ENCODE data around the gene PTGES2.

PTGES2 gene

GRCh38 chr9:128120061-128120740, 7.3 kb downstream of the PTGES2 start:
- H3K79me2 ChIP-seq (ENCODE audit: low read length) = peaks cover 11% of the 10 kb centered on the region
- H3K36me3 ChIP-seq (replicated peaks; ENCODE audit: low read depth, low read length) = peaks cover 32% of the 10 kb centered on the region
- peaks cover 36% of the 10 kb centered on the region for H3K4me1 ChIP-seq (ENCODE audit: low read length)
- H3K4me2 ChIP-seq (ENCODE audit: low read length) = no peak overlapping the region
- H3K4me3 ChIP-seq (ENCODE audit: low read length) = no peak overlapping the region
- H3K27me3 ChIP-seq (ENCODE audit: low read depth, low read length) = no peaks in the 10 kb centered on the region
- no peak overlapping the region for H2AFZ ChIP-seq (ENCODE audit: low read depth, low read length)
- TF ChIP-seq EZH2phosphoT487 (IDR thresholded peaks at IDR 0.05; ENCODE audit: low read depth) = no peak
- TF ChIP-seq CTCF (IDR thresholded peaks at IDR 0.05; ENCODE audit: low read depth, low read length) = no peak
- no peak overlapping the region for H3K9ac ChIP-seq (ENCODE audit: low read length)
- no peak overlapping the region for H3K27ac ChIP-seq (ENCODE audit: low read length)
- peaks cover 6% of the 10 kb centered on the region; the same call in 1 of the 2 replicates for H4K20me1 ChIP-seq (ENCODE audit: insufficient read depth, low read length)
- no peaks in the 10 kb centered on the region for H3K9me3 ChIP-seq (ENCODE audit: insufficient read depth, low read length)

- H2AFZ ChIP-seq (ENCODE audit: low read depth, low read length) = no peak overlapping the region
- no peak overlapping the region for H3K9ac ChIP-seq (ENCODE audit: low read length)
- peaks cover 39% of the 10 kb centered on the region for H3K4me1 ChIP-seq (ENCODE audit: low read length)
- H4K20me1 ChIP-seq (ENCODE audit: insufficient read depth, low read length) = no peaks in the 10 kb centered on the region
- H3K4me2 ChIP-seq (ENCODE audit: low read length) = no peak overlapping the region
- no peaks in the 10 kb centered on the region for H3K79me2 ChIP-seq (ENCODE audit: low read length)
- H3K27me3 ChIP-seq (ENCODE audit: low read depth, low read length) = no peaks in the 10 kb centered on the region
- H3K9me3 ChIP-seq (ENCODE audit: insufficient read depth, low read length) = no peaks in the 10 kb centered on the region
- no peak overlapping the region for H3K27ac ChIP-seq (ENCODE audit: low read length)
- H3K36me3 ChIP-seq (replicated peaks; ENCODE audit: low read depth, low read length) = peaks cover 34% of the 10 kb centered on the region
- H3K4me3 ChIP-seq (ENCODE audit: low read length) = no peak overlapping the region
- TF ChIP-seq CTCF (IDR thresholded peaks at IDR 0.05; ENCODE audit: low read depth, low read length) (no peak), EZH2phosphoT487 (IDR thresholded peaks at IDR 0.05; ENCODE audit: low read depth) (no peak)
Measured at GRCh38 chr9:128118971-128119665, 8.4 kb downstream of the PTGES2 start.

- Histone ChIP-seq H3K4me1 (ENCODE audit: low read length) (peaks cover 43% of the 10 kb centered on the region), H3K79me2 (ENCODE audit: low read length) (no peaks in the 10 kb centered on the region), H2AFZ (ENCODE audit: low read depth, low read length) (no peak overlapping the region), H3K27me3 (ENCODE audit: low read depth, low read length) (no peaks in the 10 kb centered on the region), H3K4me3 (ENCODE audit: low read length) (no peak overlapping the region), H4K20me1 (ENCODE audit: insufficient read depth, low read length) (no peaks in the 10 kb centered on the region), H3K9ac (ENCODE audit: low read length) (no peak overlapping the region), H3K36me3 (replicated peaks; ENCODE audit: low read depth, low read length) (peaks cover 36% of the 10 kb centered on the region), H3K4me2 (ENCODE audit: low read length) (no peak overlapping the region), H3K27ac (ENCODE audit: low read length) (no peak overlapping the region), H3K9me3 (ENCODE audit: insufficient read depth, low read length) (no peaks in the 10 kb centered on the region)
- TF ChIP-seq CTCF (IDR thresholded peaks at IDR 0.05; ENCODE audit: low read depth, low read length) (no peak), EZH2phosphoT487 (IDR thresholded peaks at IDR 0.05; ENCODE audit: low read depth) (no peak)
Measured at GRCh38 chr9:128118472-128118857, 9.1 kb downstream of the PTGES2 start.

- H3K27ac ChIP-seq (ENCODE audit: low read length) = peak overlapping the region; percentile 39
- H3K9ac ChIP-seq (ENCODE audit: low read length) = peak overlapping the region; percentile 16; the same call in 1 of the 2 replicates
- no peaks in the 10 kb centered on the region for H4K20me1 ChIP-seq (ENCODE audit: insufficient read depth, low read length)
Measured at GRCh38 chr9:128117613-128118471, 9.7 kb downstream of the PTGES2 start.

More at GRCh38 chr9:128117613-128118471, 9.7 kb downstream of the PTGES2 start:
- peak; percentile 100 for TF ChIP-seq CTCF (IDR thresholded peaks at IDR 0.05; ENCODE audit: low read depth, low read length)
- TF ChIP-seq EZH2phosphoT487 (IDR thresholded peaks at IDR 0.05; ENCODE audit: low read depth) = no peak
- Histone ChIP-seq H3K4me3 (ENCODE audit: low read length) (no peak overlapping the region), H3K4me2 (ENCODE audit: low read length) (peak overlapping the region; percentile 29; the same call in 1 of the 2 replicates), H3K4me1 (ENCODE audit: low read length) (peaks cover 43% of the 10 kb centered on the region), H3K27me3 (ENCODE audit: low read depth, low read length) (no peaks in the 10 kb centered on the region), H3K9me3 (ENCODE audit: insufficient read depth, low read length) (no peaks in the 10 kb centered on the region), H3K79me2 (ENCODE audit: low read length) (no peaks in the 10 kb centered on the region), H3K36me3 (replicated peaks; ENCODE audit: low read depth, low read length) (peaks cover 40% of the 10 kb centered on the region), H2AFZ (ENCODE audit: low read depth, low read length) (no peak overlapping the region)

Data from OCI-LY3 (cell line).